K562 (cell line): ENCODE data around the gene BNIPL. TPM values are rescaled to one million over a fixed set of nuclear protein-coding genes. Genes with fewer than 3 reads are reported as not detected.
A peak's percentile ranks its signal among the peaks of the same experiment; 100 is the strongest.

ENCODE experiments used
- BCL6 ChIP-seq: fragments of 250-450 bp; sonication (Bioruptor Pico); IDR thresholded peaks from 2 replicates; pipeline ENCODE4 v1.4.0; 2020
- BRD4 ChIP-seq: fragments of 200-600 bp; sonication (generic); IDR thresholded peaks from 2 replicates; pipeline ENCODE4 v1.6.1; 2017; ENCODE audit warnings: inconsistent platforms
- ELF2 ChIP-seq: fragments of 250-450 bp; sonication (Bioruptor Pico); IDR thresholded peaks from 2 replicates; pipeline ENCODE4 v1.5.0; 2021; ENCODE audit warnings: mild to moderate bottlenecking
- FOXA3 ChIP-seq, 2 experiments: fragments of 450-650 bp in 1 of 2; sonication (generic) in 1 of 2; formaldehyde crosslinking; IDR thresholded peaks in 1 of 2; conservative IDR thresholded peaks in 1 of 2; 2 replicates each; pipeline versions ENCODE4 v1.4.0 to v1.8.0; 2020 to 2022; ENCODE audit warnings: mild to moderate bottlenecking in 2 of 2, missing genetic modification reagents in 1 of 2
- FOXP1 ChIP-seq: sonication (generic); formaldehyde crosslinking; IDR thresholded peaks from 2 replicates; pipeline ENCODE4 v1.8.0; 2022; ENCODE audit warnings: mild to moderate bottlenecking, missing genetic modification reagents
- GTF2A2 ChIP-seq: IDR thresholded peaks from 2 replicates; pipeline ENCODE4 v1.6.1; 2016; ENCODE audit warnings: mild to moderate bottlenecking, missing genetic modification characterization, missing compliant biosample characterization
- GTF2B ChIP-seq: IDR thresholded peaks from 2 replicates; pipeline ENCODE4 v1.6.1; 2011; ENCODE audit not compliant: insufficient read length; ENCODE audit errors: extremely low read depth
- HDAC8 ChIP-seq: fragments of 450-650 bp; IDR thresholded peaks from 2 replicates; pipeline ENCODE4 v1.6.1; 2016; ENCODE audit warnings: mild to moderate bottlenecking, missing genetic modification characterization, moderate library complexity, missing compliant biosample characterization
- KLF10 ChIP-seq: fragments of 250-450 bp; sonication (Bioruptor Pico); IDR thresholded peaks from 2 replicates; pipeline ENCODE4 v1.6.1; 2021; ENCODE audit warnings: matching md5 sums
- L3MBTL2 ChIP-seq: fragments of 450-650 bp; IDR thresholded peaks from 2 replicates; pipeline ENCODE4 v1.6.1; 2016; ENCODE audit warnings: mild to moderate bottlenecking, moderate library complexity
- LCOR ChIP-seq: sonication (generic); formaldehyde crosslinking; IDR thresholded peaks from 2 replicates; pipeline ENCODE4 v1.8.0; 2022; ENCODE audit warnings: mild to moderate bottlenecking, missing genetic modification reagents
- NR2C2 ChIP-seq, 2 experiments: fragments of 200-800 bp in 1 of 2; sonication (Bioruptor generic) in 1 of 2; sonication (generic) in 1 of 2; formaldehyde crosslinking in 1 of 2; IDR thresholded peaks; 2 replicates each; pipeline versions ENCODE4 v1.6.1 to v1.8.0; 2016 to 2022; ENCODE audit warnings: mild to moderate bottlenecking in 1 of 2, missing compliant biosample characterization in 1 of 2, missing genetic modification characterization in 1 of 2, missing genetic modification reagents in 1 of 2
- POLR2G ChIP-seq: fragments of 200-400 bp; formaldehyde crosslinking; IDR thresholded peaks from 2 replicates; pipeline ENCODE4 v1.6.1; 2017; ENCODE audit warnings: low read depth, mild to moderate bottlenecking, antibody characterized with exemption, low read length, moderate library complexity
- RFX7 ChIP-seq: fragments of 250-450 bp; sonication (Bioruptor Pico); IDR thresholded peaks from 2 replicates; pipeline ENCODE4 v1.5.1; 2021; ENCODE audit warnings: mild to moderate bottlenecking
- SREBF2 ChIP-seq: sonication (generic); formaldehyde crosslinking; IDR thresholded peaks from 2 replicates; pipeline ENCODE4 v1.4.0; 2020; ENCODE audit warnings: mild to moderate bottlenecking, missing genetic modification reagents
- ZBTB9 ChIP-seq: fragments of 450-650 bp; formaldehyde crosslinking; IDR thresholded peaks from 2 replicates; pipeline ENCODE4 v1.4.0; 2020; ENCODE audit warnings: mild to moderate bottlenecking, moderate library complexity
- ZKSCAN3 ChIP-seq: fragments of 250-450 bp; sonication (Bioruptor Pico); IDR thresholded peaks from 2 replicates; pipeline ENCODE4 v1.4.0; 2020
- ZNF707 ChIP-seq: fragments of 250-450 bp; sonication (Bioruptor Pico); conservative IDR thresholded peaks from 2 replicates; pipeline ENCODE4 v1.8.0; 2022; ENCODE audit warnings: inconsistent platforms, mild to moderate bottlenecking, moderate library complexity
- ZSCAN32 ChIP-seq: fragments of 450-650 bp; formaldehyde crosslinking; IDR thresholded peaks from 2 replicates; pipeline ENCODE4 v1.4.0; 2020; ENCODE audit warnings: mild to moderate bottlenecking, moderate library complexity
- polyA plus RNA-seq, 8 experiments: library from polyadenylated mRNA; depleted of rRNA in 4 of 8; stranded (reverse) in 5 of 8; unstranded in 3 of 8; fragments of >200 nt; fragmentation: Nextera tagmentation in 2 of 8; fragmentation: Illumina TruSeq in 1 of 8; extraction: Ambion mirVana in 2 of 8; extraction: Trizol in 1 of 8; gene quantifications; 2 replicates each; pipeline versions ENCODE4 v1.2.1 to v1.2.3, GENCODE V29; 2011 to 2014; ENCODE audit warnings: inconsistent platforms in 1 of 8, missing spikeins in 1 of 8
- total RNA-seq, 7 experiments: library from RNA; depleted of rRNA in 6 of 7; stranded (reverse); fragments of >200 nt in 6 of 7; fragmentation: Illumina TruSeq in 2 of 7; extraction: Trizol in 2 of 7; gene quantifications; 2 replicates each; pipeline versions ENCODE4 v1.2.1 to v1.2.3, GENCODE V29; 2011 to 2021; ENCODE audit warnings: low replicate concordance in 1 of 7
- TF ChIP-seq, protein P1 (sequence below): fragments of 250-450 bp; sonication (Bioruptor Pico); IDR thresholded peaks from 2 replicates; pipeline ENCODE4 v1.4.0; 2020; ENCODE audit warnings: mild to moderate bottlenecking
- TF ChIP-seq, protein P2 (sequence below): fragments of 200-400 bp; formaldehyde crosslinking; IDR thresholded peaks from 2 replicates; pipeline ENCODE4 v1.6.1; 2017; ENCODE audit warnings: mild to moderate bottlenecking, low read depth, low read length, moderate library complexity
- TF ChIP-seq, protein P3 (sequence below): fragments of 250-450 bp; sonication (Bioruptor Pico); IDR thresholded peaks from 2 replicates; pipeline ENCODE4 v1.8.0; 2022; ENCODE audit warnings: moderate library complexity, mild to moderate bottlenecking, inconsistent platforms

BNIPL gene
- total and polyA plus RNA-seq, 9 of the 15 experiments (the other 6 are each of a cell fraction or from before 2014, with no cell fraction given): 0.08 to 1.4 (median 0.68) TPM

- TF ChIP-seq L3MBTL2: peak; percentile 82
- TF ChIP-seq HDAC8: peak; percentile 78
- peak; percentile 85 for TF ChIP-seq GTF2A2 (tag)
- TF ChIP-seq LCOR (CRISPR knock-in tag): peak; percentile 62
- no peak for TF ChIP-seq ZNF707
- peak; percentile 80 for TF ChIP-seq POLR2G
- TF ChIP-seq SREBF2 (CRISPR knock-in tag): no peak
- TF ChIP-seq ZKSCAN3 (CRISPR knock-in tag): no peak
- TF ChIP-seq BCL6 (CRISPR knock-in tag): no peak
- peak; percentile 96 for TF ChIP-seq BRD4
- TF ChIP-seq, protein P1, sequence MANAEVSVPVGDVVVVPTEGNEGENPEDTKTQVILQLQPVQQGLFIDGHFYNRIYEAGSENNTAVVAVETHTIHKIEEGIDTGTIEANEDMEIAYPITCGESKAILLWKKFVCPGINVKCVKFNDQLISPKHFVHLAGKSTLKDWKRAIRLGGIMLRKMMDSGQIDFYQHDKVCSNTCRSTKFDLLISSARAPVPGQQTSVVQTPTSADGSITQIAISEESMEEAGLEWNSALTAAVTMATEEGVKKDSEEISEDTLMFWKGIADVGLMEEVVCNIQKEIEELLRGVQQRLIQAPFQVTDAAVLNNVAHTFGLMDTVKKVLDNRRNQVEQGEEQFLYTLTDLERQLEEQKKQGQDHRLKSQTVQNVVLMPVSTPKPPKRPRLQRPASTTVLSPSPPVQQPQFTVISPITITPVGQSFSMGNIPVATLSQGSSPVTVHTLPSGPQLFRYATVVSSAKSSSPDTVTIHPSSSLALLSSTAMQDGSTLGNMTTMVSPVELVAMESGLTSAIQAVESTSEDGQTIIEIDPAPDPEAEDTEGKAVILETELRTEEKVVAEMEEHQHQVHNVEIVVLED (CRISPR knock-in tag): peak; percentile 90
- TF ChIP-seq FOXP1 (CRISPR knock-in tag): no peak; the same call in 1 of the 2 replicates
- no peak for TF ChIP-seq ZSCAN32 (CRISPR knock-in tag)
- no peak for TF ChIP-seq GTF2B
- TF ChIP-seq ELF2 (CRISPR knock-in tag): peak; percentile 99
- TF ChIP-seq FOXA3 (CRISPR knock-in tag; conservative IDR thresholded peaks at IDR 0.05 in 1 of 2, IDR thresholded peaks at IDR 0.05 in 1 of 2): no peak; a peak in 2 of 4 replicates
- no peak for TF ChIP-seq RFX7
- no peak for TF ChIP-seq KLF10 (CRISPR knock-in tag)
- TF ChIP-seq, protein P2, sequence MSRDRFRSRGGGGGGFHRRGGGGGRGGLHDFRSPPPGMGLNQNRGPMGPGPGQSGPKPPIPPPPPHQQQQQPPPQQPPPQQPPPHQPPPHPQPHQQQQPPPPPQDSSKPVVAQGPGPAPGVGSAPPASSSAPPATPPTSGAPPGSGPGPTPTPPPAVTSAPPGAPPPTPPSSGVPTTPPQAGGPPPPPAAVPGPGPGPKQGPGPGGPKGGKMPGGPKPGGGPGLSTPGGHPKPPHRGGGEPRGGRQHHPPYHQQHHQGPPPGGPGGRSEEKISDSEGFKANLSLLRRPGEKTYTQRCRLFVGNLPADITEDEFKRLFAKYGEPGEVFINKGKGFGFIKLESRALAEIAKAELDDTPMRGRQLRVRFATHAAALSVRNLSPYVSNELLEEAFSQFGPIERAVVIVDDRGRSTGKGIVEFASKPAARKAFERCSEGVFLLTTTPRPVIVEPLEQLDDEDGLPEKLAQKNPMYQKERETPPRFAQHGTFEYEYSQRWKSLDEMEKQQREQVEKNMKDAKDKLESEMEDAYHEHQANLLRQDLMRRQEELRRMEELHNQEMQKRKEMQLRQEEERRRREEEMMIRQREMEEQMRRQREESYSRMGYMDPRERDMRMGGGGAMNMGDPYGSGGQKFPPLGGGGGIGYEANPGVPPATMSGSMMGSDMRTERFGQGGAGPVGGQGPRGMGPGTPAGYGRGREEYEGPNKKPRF: no peak
- TF ChIP-seq, protein P3, sequence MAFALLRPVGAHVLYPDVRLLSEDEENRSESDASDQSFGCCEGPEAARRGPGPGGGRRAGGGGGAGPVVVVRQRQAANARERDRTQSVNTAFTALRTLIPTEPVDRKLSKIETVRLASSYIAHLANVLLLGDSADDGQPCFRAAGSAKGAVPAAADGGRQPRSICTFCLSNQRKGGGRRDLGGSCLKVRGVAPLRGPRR: no peak
- no peak for TF ChIP-seq ZBTB9 (CRISPR knock-in tag)
- peak; percentile 27; the same call in 1 of the 2 replicates for TF ChIP-seq NR2C2 (CRISPR knock-in tag; IDR thresholded peaks at IDR 0.05)
- TF ChIP-seq NR2C2 (tag; IDR thresholded peaks at IDR 0.05): peak; percentile 56; the same call in 1 of the 2 replicates
These were observed 34.3 kb downstream of the BNIPL start, which contains the start of gene GABPB2 (continued) for GRCh38 chr1:151070474-151071276.
